Activated gamma-delta T cell (primary cell): Measurements from ENCODE around the gene MEF2C.

Source experiments
- DNase-seq: peaks from one replicate; lab custom pipeline; 2025; lab: John Stamatoyannopoulos, UW

The MEF2C gene

DNA sequence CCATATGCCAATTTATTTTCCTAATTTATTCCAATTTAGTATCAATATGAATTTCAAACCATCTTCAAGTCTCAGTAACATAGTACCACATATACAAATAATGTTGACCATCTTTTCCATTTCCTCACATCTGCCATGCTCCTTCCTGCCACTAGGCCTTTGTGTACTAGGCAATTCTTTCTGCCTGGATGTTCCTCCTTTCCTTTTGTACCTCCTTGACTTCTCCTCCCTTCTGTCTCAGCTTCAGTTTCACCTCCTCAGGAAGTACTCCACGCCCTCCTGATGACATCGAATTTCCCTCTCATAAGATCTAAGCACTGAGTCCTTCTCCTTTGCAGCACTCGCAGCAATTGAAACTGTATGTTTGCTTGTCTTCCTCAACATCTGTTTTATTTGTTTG is 53.9 kb downstream of the MEF2C start:
- no peak for DNase-seq

DNA sequence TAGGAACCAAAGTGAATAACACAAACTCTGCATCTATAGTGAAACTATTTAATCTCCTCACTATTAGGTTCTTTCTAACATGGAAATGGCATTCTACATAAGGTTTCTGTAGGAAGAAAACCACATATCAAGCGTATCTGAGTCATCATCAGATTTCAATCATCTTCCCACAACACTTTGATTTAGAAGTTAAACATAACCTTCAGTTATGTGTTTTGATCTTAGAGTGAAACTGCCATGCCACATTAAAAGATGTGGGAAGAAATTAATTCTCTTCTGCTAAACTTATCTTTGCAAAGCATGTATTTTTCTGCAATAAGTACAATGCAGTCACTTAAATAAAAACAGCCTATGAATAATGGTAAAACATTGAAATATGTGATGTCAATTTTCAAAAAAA is 55.0 kb downstream of the MEF2C start:
- no peak for DNase-seq

DNA sequence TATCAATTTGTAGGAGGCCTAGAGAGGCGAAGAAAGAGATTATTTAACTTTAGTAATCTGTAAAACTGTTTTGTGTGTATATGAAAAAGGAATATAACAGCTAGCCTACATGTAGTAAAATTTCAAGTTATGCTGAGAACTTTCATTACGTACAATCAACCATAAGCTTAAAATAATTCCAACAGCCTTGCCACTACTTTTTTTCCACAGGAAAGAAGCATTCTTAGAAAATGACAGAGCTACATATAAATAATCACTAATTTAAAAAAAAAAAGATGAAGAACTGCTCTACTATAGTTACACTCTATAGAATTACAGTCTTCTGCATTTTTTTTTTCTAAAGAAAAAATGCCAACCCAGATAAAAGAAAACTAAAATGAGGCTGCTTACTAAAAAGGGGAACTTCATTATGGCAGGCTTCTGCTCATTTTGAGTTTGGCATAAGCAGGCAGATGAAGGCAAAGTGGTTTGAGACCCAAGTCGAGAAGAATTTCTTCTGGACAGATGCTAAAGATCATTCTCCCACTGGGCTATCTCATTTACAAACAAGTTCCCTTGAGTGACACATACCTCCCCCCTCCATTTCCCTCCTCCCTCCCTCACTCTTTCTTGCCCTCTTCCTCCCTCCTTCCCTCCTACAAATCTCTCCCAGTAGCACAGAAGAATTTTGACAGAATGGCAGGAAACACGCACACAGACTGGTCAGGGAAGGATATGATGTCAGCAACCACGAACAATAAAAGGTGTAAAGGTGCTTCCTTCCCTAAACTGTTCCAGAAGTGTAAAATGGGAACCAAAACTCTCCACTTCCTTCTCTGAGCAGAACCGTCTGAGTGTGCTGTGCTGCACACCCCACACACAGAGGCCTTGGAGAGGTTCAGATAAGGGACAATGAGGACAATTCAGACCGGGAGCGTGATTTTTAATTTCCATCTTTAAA is 56.1 kb downstream of the MEF2C start:
- no peak for DNase-seq

DNA sequence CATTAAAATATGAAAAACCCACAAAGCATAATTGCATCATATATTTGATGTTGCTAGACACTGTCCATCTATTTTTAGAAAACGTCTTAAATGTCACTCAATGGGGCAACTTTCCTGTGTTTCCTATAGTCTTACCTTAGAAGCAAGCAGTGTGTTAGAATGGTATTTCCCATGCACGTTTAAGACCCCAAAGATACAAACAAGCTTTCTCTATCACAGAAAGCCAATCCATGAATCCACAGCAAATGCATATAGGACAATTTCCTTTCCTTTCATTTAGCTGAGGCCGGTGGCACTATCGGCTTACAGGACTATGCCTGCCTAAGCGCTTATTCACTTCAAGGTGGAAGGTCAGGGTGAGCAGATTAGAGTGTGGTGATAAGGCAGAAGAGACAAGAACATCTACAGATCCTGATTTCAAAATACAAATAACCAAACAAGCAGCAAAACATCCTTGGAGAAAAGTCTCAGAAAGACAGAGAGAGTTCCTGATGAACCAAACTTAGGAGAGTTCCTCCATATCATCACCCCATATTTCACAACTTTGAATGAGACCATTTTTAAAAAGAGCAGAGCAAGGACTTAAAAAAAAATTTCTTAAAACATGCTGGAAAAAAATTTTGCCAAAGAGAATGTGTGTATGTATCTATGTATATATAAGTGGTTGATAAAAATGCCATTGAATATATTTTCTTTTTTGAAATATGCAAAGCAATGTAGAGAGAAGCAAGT is 57.2 kb downstream of the MEF2C start:
- DNase-seq, result no peak

DNA sequence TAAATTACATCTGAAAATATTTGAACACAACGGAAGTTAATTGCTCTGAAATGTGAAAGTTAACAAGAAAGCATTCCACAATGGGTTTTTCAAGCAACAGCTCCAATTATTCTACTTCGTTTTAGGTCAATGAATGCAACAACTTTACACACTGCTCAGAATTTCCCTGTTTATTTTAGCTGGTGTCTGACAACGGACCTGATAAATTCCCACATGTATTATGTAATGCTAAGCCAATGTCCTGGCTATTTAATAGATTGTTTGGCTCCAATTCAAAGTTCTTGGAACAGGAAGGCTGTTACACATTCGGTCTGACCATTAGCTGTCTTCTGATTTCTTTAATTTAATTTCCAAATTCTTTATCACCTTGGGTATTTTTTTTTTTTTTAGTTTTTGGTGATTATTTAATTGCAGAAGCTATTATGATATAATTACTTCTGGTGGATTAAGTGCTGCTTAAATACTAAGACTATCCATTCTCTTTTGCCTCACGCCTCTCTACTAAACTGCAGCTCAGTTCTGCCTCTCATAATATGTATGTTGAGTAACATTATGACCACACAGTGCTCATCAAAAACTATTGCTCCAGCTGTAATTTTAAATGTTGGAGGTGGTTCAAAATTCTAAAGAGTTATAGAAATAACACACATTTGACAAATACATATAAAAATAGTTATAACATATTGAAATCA is 57.9 kb downstream of the MEF2C start:
- no peak for DNase-seq

DNA sequence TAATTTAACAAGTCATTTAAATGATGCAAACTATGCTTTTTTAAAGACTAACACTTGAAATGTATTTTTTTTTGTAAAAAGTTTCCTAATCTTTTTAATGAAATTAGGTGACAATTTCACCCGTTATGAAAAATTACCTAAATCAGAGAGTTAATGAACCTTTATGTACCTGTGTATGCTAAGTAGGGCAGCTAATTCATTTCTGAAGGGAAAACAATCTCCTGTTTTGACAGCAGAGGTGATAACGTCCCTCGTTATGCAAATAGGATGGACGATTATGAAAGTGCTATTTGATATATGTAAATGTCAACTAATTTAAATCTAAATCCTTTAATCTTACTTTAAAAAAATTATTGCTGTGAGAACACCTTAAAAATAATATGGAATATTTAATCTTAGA is 58.8 kb downstream of the MEF2C start:
- no peak for DNase-seq

DNA sequence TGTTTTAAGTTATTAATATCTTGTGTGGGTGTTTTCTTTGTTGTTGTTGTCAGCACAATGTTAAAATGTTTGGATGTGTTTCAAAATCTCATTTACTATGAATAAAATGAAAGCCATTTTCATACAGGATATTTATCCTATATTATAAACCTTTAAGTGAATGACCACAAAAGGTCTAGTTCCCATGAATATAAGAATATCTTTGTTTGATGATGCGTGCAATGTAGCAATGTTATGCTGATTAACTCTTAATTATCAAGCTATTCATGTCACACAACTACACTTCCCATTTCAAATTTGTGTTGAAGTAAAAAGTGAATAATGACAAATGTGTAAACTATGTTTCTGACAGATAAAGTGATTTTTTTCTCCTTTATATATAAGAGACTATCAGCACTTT is 59.8 kb downstream of the MEF2C start:
- no peak for DNase-seq

DNA sequence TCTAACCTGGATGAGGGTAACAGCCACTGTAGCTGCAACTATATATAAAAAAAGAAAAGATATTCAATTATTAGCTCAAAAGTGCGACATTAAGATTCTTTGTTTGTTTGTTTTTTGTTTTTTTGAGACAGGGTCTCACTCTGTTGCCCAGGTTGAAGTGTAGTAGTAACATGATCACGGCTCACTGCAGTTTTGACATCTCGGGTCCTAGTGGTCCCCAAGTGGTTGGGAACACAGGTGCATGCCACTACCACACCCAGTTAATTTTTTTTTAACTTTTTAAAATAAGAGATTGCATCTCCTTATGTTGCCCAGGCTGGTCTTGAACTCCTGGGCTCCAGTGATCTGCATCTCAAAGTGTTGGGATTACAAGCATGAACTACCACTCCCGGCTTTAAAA is 61.8 kb downstream of the MEF2C start:
- DNase-seq, result no peak

DNA sequence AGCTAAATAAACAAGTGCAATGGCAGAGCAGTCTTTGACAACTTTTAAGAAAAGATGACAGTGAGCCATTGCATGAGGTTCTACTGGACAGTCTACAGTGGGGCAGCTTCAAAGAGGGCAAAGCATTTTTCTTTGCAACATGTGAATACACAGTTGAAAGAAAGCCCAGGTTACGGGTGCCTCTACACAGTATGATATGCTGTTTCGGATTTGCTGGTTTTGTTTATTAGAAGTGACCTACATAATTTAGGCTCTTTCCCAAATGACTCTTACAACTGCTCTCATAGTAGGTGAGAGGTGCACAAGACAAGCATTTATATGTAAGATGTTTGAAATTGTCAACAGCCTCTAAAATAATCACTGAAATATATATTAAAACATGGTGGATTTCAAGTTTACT is 62.4 kb downstream of the MEF2C start:
- no peak for DNase-seq

DNA sequence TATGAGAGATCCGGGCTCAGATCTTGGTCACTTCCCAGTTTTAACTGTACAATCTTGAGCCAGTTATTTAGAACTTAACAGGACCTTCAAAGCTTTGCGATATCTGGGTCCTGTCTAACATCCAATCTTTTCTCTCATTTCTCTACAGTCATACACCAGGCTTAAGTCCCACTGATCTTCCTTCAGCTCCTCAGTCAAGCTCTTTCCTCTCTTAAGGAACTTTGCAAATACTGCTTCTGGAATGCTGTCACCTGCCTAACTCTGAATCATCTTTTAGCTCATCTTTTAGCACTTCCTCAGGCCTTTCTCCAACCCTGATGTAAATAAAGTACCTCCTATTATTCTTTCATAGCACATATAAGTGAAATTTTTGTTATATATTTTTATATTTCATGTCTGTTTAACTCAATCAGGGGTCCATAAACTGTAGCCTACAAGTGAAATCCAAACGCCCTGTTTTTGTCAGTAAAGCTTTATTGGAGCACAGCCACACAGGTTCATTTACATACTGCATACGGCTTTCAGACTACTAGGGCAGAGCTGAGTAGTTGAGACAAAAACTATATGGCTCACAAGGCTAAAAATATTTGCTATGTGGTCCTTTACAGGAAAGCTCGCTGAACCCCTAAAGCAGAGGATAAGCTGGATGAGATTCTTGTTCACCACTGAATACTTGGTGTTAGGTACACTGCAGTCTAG is 63.5 kb downstream of the MEF2C start:
- DNase-seq, result no peak

DNA sequence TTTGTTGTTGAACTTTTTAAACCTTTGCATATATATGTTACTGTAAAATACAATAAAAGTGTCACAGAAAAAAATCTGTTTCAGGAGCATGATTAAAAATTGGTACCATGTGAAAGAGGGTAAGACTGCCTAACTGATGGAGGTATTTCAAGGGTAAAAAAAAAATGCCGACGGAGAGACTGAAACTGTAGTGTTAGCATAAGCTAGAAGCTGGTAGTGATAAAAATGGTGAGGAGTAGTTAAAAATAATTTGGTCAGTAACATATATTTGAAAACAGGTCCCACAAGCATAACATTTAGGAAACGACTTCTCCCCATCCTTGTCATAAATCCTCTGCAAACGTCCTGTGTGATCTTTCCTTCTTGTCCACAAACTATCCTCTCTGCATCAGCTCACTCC is 64.7 kb downstream of the MEF2C start:
- DNase-seq, result no peak

DNA sequence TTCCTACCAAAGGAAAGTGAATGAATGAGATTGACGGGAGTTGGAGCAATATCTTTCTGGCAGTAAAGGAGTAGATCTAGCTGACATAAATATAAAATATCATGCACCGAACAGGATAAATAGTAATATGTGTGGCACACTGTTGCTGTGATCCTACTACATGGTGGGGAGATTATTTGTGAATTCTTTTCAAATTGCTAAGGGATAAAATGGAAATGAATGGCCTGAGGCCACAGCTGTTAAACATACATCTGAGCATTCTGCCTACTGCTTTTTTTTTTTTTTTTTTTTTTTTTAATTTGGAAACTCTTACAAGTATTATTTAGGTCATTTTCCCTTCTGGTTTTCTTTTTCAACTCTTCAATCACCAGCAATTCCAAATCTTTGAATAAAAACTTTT is 66.8 kb downstream of the MEF2C start:
- DNase-seq, result no peak

DNA sequence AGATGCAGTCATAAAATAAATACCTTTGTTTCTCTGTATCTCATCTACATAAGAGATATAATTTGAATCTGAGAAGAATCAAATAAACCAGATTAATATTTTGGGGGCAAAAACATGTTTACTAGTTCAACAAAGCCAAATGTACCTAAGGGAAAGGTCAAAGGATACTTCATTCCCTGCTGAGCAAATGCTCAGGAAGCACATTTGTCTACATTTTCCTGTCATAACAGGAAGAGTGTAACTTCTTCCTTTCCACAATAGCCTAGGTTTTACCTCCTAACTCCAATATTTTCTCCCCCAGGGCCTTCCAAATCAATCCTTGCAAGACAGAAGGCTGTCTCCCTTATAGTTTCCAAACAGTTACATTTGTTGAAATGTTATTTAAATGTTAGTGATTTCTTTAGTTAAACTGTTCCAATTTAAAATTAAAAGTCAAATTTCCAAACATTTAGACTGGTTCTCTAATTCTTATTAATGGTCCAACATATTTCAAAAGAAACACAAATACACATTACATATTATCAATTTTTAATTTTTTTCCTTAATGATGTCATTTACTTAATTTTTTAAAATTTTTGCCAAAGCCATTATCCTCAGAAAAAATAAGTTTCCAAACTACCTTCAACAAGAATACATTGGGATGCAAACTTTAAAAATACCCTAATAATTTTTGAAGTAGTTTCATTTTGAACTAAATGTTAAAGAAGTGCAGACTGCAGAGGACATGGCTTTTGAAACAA is 67.8 kb downstream of the MEF2C start:
- no peak for DNase-seq

DNA sequence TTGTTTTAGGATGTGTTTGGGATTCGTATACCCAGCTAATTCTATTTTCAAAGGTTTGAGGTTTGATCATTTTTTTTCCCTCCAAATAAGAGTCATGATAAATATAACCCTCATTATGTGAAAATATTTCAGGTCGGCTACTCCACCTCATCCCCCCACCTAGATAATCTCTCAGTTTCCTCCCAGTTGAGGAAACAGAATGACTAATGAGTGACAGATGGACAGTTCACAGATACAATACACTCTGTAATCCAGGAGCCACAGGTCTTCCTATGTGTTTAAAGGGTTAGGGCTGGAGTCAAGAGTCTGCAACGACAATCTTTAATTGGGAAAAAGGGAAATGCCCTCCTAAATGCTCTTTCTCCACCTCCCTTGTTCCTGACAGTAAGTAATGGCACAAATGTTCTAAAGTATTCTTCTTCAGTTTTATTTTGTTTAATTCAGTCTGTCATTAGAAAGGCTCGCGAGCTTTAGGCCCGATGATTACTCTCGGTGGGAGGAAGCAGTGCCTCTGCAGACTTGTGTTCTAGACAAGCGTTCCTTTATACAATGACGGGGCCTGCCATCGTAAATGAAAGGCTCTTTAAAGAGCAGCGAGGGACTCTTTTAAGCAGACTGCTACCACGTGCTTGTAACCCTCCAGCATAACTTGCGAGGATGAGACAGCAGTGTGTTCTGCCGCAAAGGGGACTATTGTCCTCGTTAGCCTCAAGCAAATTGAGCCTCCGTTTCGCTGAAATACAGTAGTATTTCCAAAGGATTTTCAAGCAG is 69.0 kb downstream of the MEF2C start:
- DNase-seq, result no peak

DNA sequence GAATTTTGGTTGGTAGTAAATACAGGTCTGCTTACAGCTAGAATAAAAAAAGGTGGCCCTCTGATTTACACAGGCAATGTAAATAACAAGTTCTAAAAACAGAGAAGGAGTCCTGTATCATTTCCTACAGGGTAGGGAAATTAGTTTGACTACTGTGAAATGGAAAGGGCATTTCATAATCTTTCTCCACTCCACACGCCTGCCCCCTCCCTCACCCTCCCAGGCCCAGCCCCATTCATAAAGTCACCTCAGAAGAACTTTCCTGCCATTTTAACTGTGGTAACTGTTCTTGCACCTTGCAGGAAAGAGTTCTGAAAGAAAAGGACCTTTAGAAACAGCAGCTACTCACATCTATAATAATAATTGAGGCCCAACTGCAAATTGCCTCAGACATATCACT is 69.7 kb downstream of the MEF2C start:
- DNase-seq, result no peak

DNA sequence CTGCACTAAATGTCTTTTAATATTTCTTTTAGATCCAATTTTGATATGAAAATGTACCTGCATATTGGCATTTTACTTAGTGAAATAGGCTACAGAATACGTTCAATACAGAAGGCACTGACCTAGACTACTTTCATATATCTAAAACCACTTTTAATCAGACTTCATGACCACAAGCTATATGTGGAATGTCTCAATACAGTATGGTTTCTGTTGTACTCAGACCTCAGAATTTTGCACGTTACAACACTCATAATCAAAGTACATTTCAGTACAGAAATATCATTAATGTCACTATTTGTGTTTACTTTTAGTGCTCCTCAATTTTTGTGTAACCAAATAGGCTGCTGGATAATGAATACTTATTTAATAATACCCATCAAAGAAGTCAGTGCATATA is 74.8 kb downstream of the MEF2C start:
- no peak for DNase-seq

DNA sequence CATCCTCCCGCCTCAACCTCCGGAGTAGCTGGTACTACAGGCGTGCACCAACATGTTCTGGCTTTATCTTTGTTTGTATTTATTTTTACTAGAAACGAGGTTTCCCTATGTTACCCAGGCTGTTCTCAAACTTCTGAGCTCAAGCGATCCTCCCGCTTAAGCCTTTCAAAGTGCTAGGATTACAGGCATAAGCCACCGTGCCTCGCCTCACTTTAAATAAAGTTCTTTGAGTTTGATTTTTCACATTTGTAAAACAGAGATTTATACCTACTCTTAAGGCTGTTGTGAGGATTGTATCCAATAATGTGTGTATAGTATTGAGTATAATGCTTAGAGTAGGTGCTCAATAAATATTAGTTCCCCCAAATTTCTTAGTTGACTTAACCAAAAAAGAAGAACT is 75.7 kb downstream of the MEF2C start:
- DNase-seq, result no peak

DNA sequence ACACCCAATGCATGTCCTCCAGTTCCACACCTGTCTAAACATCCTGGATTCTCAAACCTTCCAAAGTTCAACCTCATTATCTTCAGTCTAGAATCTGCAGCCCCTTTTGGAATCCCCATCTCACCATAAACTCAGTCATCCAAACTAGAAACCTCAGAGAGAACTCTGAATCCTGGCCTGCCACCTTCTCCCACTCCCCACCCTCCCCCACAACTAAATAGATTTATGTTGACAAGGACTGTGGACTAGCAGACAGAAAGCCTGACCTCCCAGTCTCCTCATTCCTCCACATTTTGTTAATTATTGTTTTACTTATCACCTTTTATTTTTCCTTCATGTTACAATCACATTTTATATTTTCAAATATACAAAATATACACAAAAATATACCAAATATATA is 76.6 kb downstream of the MEF2C start:
- no peak for DNase-seq

DNA sequence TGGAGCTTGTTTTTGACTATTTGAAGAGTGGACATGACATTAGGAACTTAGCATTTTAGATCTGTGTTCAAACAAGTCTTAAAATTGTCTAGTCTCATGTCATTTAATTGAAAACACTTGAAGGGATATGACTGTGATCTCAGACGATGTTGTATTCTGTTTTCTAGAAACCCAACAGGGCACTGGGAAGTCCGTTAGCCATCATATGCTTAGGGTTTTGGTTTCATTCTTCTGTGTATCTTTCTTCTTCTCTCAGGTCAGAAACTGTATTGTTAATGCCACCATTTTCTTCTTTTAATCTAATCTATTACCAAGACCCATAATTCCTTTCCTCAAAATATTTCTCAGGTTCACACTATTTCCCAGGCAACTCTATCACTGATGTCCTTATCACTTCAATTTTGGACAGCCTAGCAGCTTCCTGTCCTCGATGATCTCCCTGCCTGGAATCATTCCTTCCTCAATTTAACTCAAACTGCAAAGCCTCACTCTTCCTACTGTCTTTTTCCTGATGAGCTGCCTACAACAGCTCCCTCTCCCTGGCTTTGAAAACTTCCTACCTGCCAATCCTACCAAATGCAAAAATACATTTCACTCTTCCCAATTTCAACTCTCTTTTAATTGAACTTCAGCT is 77.7 kb downstream of the MEF2C start:
- no peak for DNase-seq

DNA sequence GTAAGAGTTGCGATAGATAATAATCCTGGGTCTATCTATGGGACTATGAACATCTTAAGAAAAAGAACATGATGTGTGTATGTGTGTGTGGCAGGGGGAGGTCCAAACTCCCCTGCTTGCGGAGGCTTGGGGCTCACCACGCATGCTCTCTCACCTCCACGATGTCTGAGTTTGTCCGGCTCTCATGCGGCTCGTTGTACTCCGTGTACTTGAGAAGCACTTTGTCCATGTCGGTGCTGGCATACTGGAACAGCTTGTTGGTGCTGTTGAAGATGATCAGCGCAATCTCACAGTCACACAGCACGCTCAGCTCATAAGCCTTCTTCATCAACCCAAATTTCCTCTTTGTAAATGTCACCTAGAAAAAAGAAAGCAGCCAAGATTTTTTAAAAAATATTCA is 78.5 kb downstream of the MEF2C start:
- no peak for DNase-seq
